Naive thymus-derived CD4-positive, alpha-beta T cell (primary cell): ENCODE measurements around the gene ACAD10. TPM values are rescaled to one million over a fixed set of nuclear protein-coding genes. Genes with fewer than 3 reads are reported as not detected.
A peak's percentile ranks its signal among the peaks of the same experiment; 100 is the strongest.

ENCODE experiments used
- ATAC-seq: fragments of 150-1000 bp; cut with Tn5 transposase; 2 replicates; pipeline ENCODE4 v1.10.0; 2021; ENCODE audit warnings: mild to moderate bottlenecking, moderate library complexity
- CTCF ChIA-PET: fragments of 350-600 bp; sonication (Branson Sonifier 250); formaldehyde crosslinking; loops from one replicate; lab custom pipeline; 2021; ENCODE audit warnings: antibody characterized with exemption; lab: Charles Lee
- POLR2A ChIA-PET: fragments of 350-600 bp; sonication (Branson Sonifier 250); formaldehyde crosslinking; loops from one replicate; lab custom pipeline; 2021; ENCODE audit warnings: antibody characterized with exemption, inconsistent platforms; lab: Charles Lee
- DNase-seq, 9 donors: peaks; one replicate each; pipeline versions ENCODE4 v3.0.0 to v3.0.0-alpha.2; 2020 to 2022; ENCODE audit warnings: mixed read lengths in 1 of 9
- H3K27ac ChIP-seq: one replicate; pipeline ENCODE4 v1.7.0; 2013; ENCODE audit warnings: mild to moderate bottlenecking, low read depth, low read length, moderate library complexity
- H3K27me3 ChIP-seq, 2 donors: one replicate each; pipeline ENCODE4 v1.7.0; 2013; ENCODE audit warnings: low read length in 2 of 2, mild to moderate bottlenecking in 2 of 2, moderate library complexity in 2 of 2; ENCODE audit not compliant: control insufficient read depth in 2 of 2, insufficient read depth in 2 of 2
- H3K36me3 ChIP-seq, 3 experiments: 1 replicate in 2 of 3; 2 replicates in 1 of 3; pipeline ENCODE4 v1.7.0; 2013; ENCODE audit warnings: low read length in 3 of 3, mild to moderate bottlenecking in 3 of 3, moderate library complexity in 1 of 3; ENCODE audit not compliant: insufficient read depth in 3 of 3, control insufficient read depth in 2 of 3
- H3K4me1 ChIP-seq, 2 donors: one replicate each; pipeline ENCODE4 v1.7.0; 2013; ENCODE audit warnings: low read length in 2 of 2, mild to moderate bottlenecking in 2 of 2, moderate library complexity in 1 of 2; ENCODE audit not compliant: control insufficient read depth in 2 of 2, insufficient read depth in 2 of 2
- H3K4me3 ChIP-seq: 2 replicates; pipeline ENCODE4 v1.7.0; 2013; ENCODE audit warnings: mild to moderate bottlenecking, low read length
- H3K9me3 ChIP-seq, 3 experiments: 1 replicate in 2 of 3; 2 replicates in 1 of 3; pipeline ENCODE4 v1.7.0; 2013; ENCODE audit warnings: low read length in 3 of 3; ENCODE audit not compliant: control insufficient read depth in 2 of 3
- H3K27ac Mint-ChIP-seq, 9 donors: one replicate each; pipeline ENCODE4 v1.8.0; 2020 to 2022; ENCODE audit warnings: mixed read lengths in 9 of 9, mild to moderate bottlenecking in 8 of 9, moderate library complexity in 5 of 9, inconsistent platforms in 2 of 9
- H3K27me3 Mint-ChIP-seq, 5 donors: one replicate each; pipeline ENCODE4 v1.8.0; 2021 to 2022; ENCODE audit warnings: mixed read lengths in 5 of 5, mild to moderate bottlenecking in 1 of 5
- H3K36me3 Mint-ChIP-seq, 5 donors: one replicate each; pipeline ENCODE4 v1.8.0; 2020 to 2022; ENCODE audit warnings: mixed read lengths in 5 of 5, mild to moderate bottlenecking in 3 of 5, inconsistent platforms in 1 of 5
- H3K4me1 Mint-ChIP-seq, 7 donors: one replicate each; pipeline ENCODE4 v1.8.0; 2020 to 2022; ENCODE audit warnings: mixed read lengths in 7 of 7, mild to moderate bottlenecking in 3 of 7, inconsistent platforms in 1 of 7
- H3K4me3 Mint-ChIP-seq, 10 donors: one replicate each; pipeline ENCODE4 v1.8.0; 2020 to 2022; ENCODE audit warnings: mild to moderate bottlenecking in 10 of 10, mixed read lengths in 10 of 10, moderate library complexity in 6 of 10, inconsistent platforms in 2 of 10
- H3K9me3 Mint-ChIP-seq, 11 donors: one replicate each; pipeline ENCODE4 v1.8.0; 2020 to 2022; ENCODE audit warnings: mixed read lengths in 11 of 11, mild to moderate bottlenecking in 4 of 11, inconsistent platforms in 1 of 11, moderate library complexity in 1 of 11
- intact Hi-C, 2 donors: fragments of 100-400 bp; cut with micrococcal nuclease; formaldehyde crosslinking; loops; one replicate each; pipeline ENCODE4 v1.15.1; 2023
- polyA plus RNA-seq, 2 donors: library from polyadenylated mRNA; unstranded; fragments of 300-500 nt; fragmentation: Illumina TruSeq; gene quantifications; one replicate each; pipeline ENCODE4 v1.2.3, GENCODE V29; 2021
- total RNA-seq, 6 experiments: library from RNA in 5 of 6; stranded (reverse) in 5 of 6; gene quantifications; 1 replicate in 5 of 6; 2 replicates in 1 of 6; pipeline ENCODE4 v1.2.3 and lab custom pipeline; 2021 to 2026

Gene ACAD10
- total RNA-seq (10 to 100 TPM; 28.4 to 65.3 (median 36.0) TPM), polyA plus RNA-seq (10 to 100 TPM; 10.4 to 18.2 TPM), total RNA-seq (lab: John Stamatoyannopoulos, UW) (56.9 reads per million, percentile 74 among the genes with 10 or more reads in this experiment)

- ChIA-PET POLR2A (interaction anchor here (0.6 to 1.9 kb wide), 8 partner anchors 13 to 1254 kb away, joined by 3 to 6 read pairs (median 4); partner anchors contain the start of gene MAPKAPK5), CTCF (no interaction called here)
- H3K4me3 Mint-ChIP-seq, result peak within 1 kb of the TSS; percentile 90 to 98 (median 96)
- DNase-seq, result peak; percentile 82 to 98 (median 93)
- peaks cover 0 to 2% (median 0%) of the 10 kb centered on the region in 5 donors for H3K27me3 Mint-ChIP-seq
- H3K9me3 Mint-ChIP-seq, result peaks cover 0 to 7% (median 0%) of the 10 kb centered on the region in 11 donors
- Histone ChIP-seq H3K4me1 (peaks cover 17 to 18% of the 10 kb centered on the region in 2 donors), H3K4me3 (peak within 1 kb of the TSS; percentile 90), H3K27me3 (no peaks in the 10 kb centered on the region), H3K36me3 (peaks cover 0 to 24% (median 7%) of the 10 kb centered on the region in 3 experiments), H3K9me3 (no peaks in the 10 kb centered on the region), H3K27ac (peak within 1 kb of the TSS; percentile 83)
- intact Hi-C loops, result loop anchor here (1.0 to 10.0 kb wide), 9 partner anchors 87 to 729 kb away; partner anchors contain the start of genes ATXN2 (in 2 of the 2), ERP29 (in 1 of the 2), HECTD4 (in 1 of the 2) and MAPKAPK5 (in 1 of the 2)
- H3K27ac Mint-ChIP-seq, result peak within 1 kb of the TSS; percentile 90 to 98 (median 96)
- H3K4me1 Mint-ChIP-seq, result peaks cover 23 to 55% (median 45%) of the 10 kb centered on the region in 7 donors
- ATAC-seq, result peak; percentile 96
- H3K36me3 Mint-ChIP-seq, result peaks cover 0 to 22% (median 13%) of the 10 kb centered on the region in 5 donors
Observed at GRCh38 chr12:111685811-111686573, at the start of gene ACAD10, which contains the start of gene BRAP. ACAD10 (plus strand) TSS chr12:111686053; CDS start chr12:111692710, 6,657 bp downstream. BRAP (minus strand) TSS chr12:111685956; CDS start chr12:111685792, 164 bp downstream.

GRCh38 chr12:111636209-111636945 is 49.5 kb upstream of the ACAD10 start:
- peaks cover 0 to 7% (median 0%) of the 10 kb centered on the region in 5 donors for H3K36me3 Mint-ChIP-seq

GRCh38 chr12:111638556-111638955 is 47.3 kb upstream of the ACAD10 start:
- DNase-seq, result no peak
- H3K4me3 ChIP-seq, result no peak overlapping the region
- H3K27me3 ChIP-seq, result no peaks in the 10 kb centered on the region
- no peaks in the 10 kb centered on the region for H3K9me3 Mint-ChIP-seq
- ChIA-PET POLR2A (no interaction called here), CTCF (no interaction called here)
- H3K36me3 Mint-ChIP-seq, result peaks cover 0 to 17% (median 3%) of the 10 kb centered on the region in 5 donors
- no peaks in the 10 kb centered on the region for H3K4me1 ChIP-seq
- H3K27ac ChIP-seq, result no peak overlapping the region
- H3K9me3 ChIP-seq, result no peaks in the 10 kb centered on the region
- no peaks in the 10 kb centered on the region for H3K27me3 Mint-ChIP-seq
- ATAC-seq, result no peak
- intact Hi-C loops, result no loop called here
- peak overlapping the region in 3 of 9 donors; percentile 7 to 53 (median 26) for H3K27ac Mint-ChIP-seq
- no peak overlapping the region for H3K4me3 Mint-ChIP-seq
- H3K36me3 ChIP-seq, result peaks cover 2 to 16% (median 4%) of the 10 kb centered on the region in 3 experiments
- H3K4me1 Mint-ChIP-seq, result peaks cover 0 to 5% (median 0%) of the 10 kb centered on the region in 7 donors

More at GRCh38 chr12:111636209-111636945, 49.5 kb upstream of the ACAD10 start:
- DNase-seq, result no peak
- H3K27me3 Mint-ChIP-seq, result no peaks in the 10 kb centered on the region
- Histone ChIP-seq H3K27ac (peak overlapping the region; percentile 7), H3K36me3 (no peaks in the 10 kb centered on the region), H3K27me3 (no peaks in the 10 kb centered on the region), H3K9me3 (no peaks in the 10 kb centered on the region), H3K4me1 (no peaks in the 10 kb centered on the region), H3K4me3 (no peak overlapping the region)
- H3K27ac Mint-ChIP-seq, result no peak overlapping the region
- POLR2A ChIA-PET, result no interaction called here
- no peak overlapping the region for H3K4me3 Mint-ChIP-seq
- no peak for ATAC-seq
- intact Hi-C loops, result no loop called here
- peaks cover 0 to 5% (median 0%) of the 10 kb centered on the region in 7 donors for H3K4me1 Mint-ChIP-seq
- CTCF ChIA-PET, result no interaction called here
- no peaks in the 10 kb centered on the region for H3K9me3 Mint-ChIP-seq

- ChIA-PET POLR2A (no interaction called here), CTCF (no interaction called here)
- no peak for ATAC-seq
- no peak overlapping the region for H3K4me3 ChIP-seq
- no peaks in the 10 kb centered on the region for H3K4me1 ChIP-seq
- Mint-ChIP-seq H3K4me3 (no peak overlapping the region), H3K27me3 (no peaks in the 10 kb centered on the region), H3K27ac (peak overlapping the region in 2 of 9 donors; percentile 17 to 38), H3K36me3 (peaks cover 3 to 29% (median 5%) of the 10 kb centered on the region in 5 donors), H3K4me1 (peaks cover 0 to 3% (median 0%) of the 10 kb centered on the region in 7 donors), H3K9me3 (no peaks in the 10 kb centered on the region)
- no peaks in the 10 kb centered on the region for H3K27me3 ChIP-seq
- H3K27ac ChIP-seq, result no peak overlapping the region
- peaks cover 10 to 35% (median 16%) of the 10 kb centered on the region in 3 experiments for H3K36me3 ChIP-seq
- no peaks in the 10 kb centered on the region for H3K9me3 ChIP-seq
- no peak for DNase-seq
- intact Hi-C loops, result loop anchor here in 1 of 2 donors (10.0 kb wide), 1 partner anchor 46 kb away; the partner anchor contains the start of gene ATXN2
Observed at GRCh38 chr12:111640506-111640905, 45.3 kb upstream of the ACAD10 start.

- ChIA-PET POLR2A (no interaction called here), CTCF (no interaction called here)
- Histone ChIP-seq H3K4me3 (no peak overlapping the region), H3K9me3 (no peaks in the 10 kb centered on the region), H3K36me3 (peaks cover 15 to 57% (median 19%) of the 10 kb centered on the region in 3 experiments), H3K4me1 (no peaks in the 10 kb centered on the region), H3K27ac (no peak overlapping the region), H3K27me3 (no peaks in the 10 kb centered on the region)
- peaks cover 6 to 44% (median 15%) of the 10 kb centered on the region in 5 donors for H3K36me3 Mint-ChIP-seq
- no peak for DNase-seq
- H3K4me3 Mint-ChIP-seq, result no peak overlapping the region
- intact Hi-C loops, result loop anchor here in 1 of 2 donors (10.0 kb wide), 1 partner anchor 48 kb away; the partner anchor contains the start of gene ATXN2
- peaks cover 0 to 3% (median 0%) of the 10 kb centered on the region in 7 donors for H3K4me1 Mint-ChIP-seq
- H3K27me3 Mint-ChIP-seq, result no peaks in the 10 kb centered on the region
- no peak for ATAC-seq
- no peak overlapping the region for H3K27ac Mint-ChIP-seq
- no peaks in the 10 kb centered on the region for H3K9me3 Mint-ChIP-seq
Observed at GRCh38 chr12:111642681-111643426, 43.0 kb upstream of the ACAD10 start.
